Fibroblast of lung (primary cell): ENCODE data around the gene CACNB2.

Source experiments
- CTCF ChIP-seq, 2 donors: IDR thresholded peaks in 1 of 2; conservative IDR thresholded peaks in 1 of 2; 1 replicate in 1 of 2; 2 replicates in 1 of 2; pipeline ENCODE4 v1.5.1; 2011 to 2012; ENCODE audit warnings: low read length in 2 of 2, control low read depth in 1 of 2, inconsistent platforms in 1 of 2, low read depth in 1 of 2, mild to moderate bottlenecking in 1 of 2
- EZH2 ChIP-seq: IDR thresholded peaks from 2 replicates; pipeline ENCODE4 v1.5.1; 2012; ENCODE audit warnings: low read length, control low read depth, mild to moderate bottlenecking; ENCODE audit errors: missing control alignments

- TF ChIP-seq CTCF (conservative IDR thresholded peaks at IDR 0.05 in 1 of 2, IDR thresholded peaks at IDR 0.05 in 1 of 2; ENCODE audit: low read depth in 1 of 2, low read length in 2 of 2) (no peak), EZH2 (no peak)
Measured at GRCh38 chr10:18261063-18261610, 120.9 kb downstream of the CACNB2 start.
